ENCODE data around the gene RAD51B. TPM values are rescaled to one million over a fixed set of nuclear protein-coding genes. Genes with fewer than 3 reads are reported as not detected.

The RAD51B gene
- total RNA-seq, 1 experiment from 2014 or later = 29.9 TPM

- H3K4me2 ChIP-seq = peak overlapping the region; percentile 32
- no peak overlapping the region for H3K4me3 ChIP-seq
- peaks cover 3% of the 10 kb centered on the region; the same call in 1 of the 2 replicates for H3K9me3 ChIP-seq (ENCODE audit: insufficient read depth, low read depth)
- peaks cover 54% of the 10 kb centered on the region for H3K4me1 ChIP-seq (replicated peaks; ENCODE audit: insufficient read depth)
- no peaks in the 10 kb centered on the region; the same call in 1 of the 2 replicates for H3K9me2 ChIP-seq (ENCODE audit: insufficient read depth)
- peaks cover 39% of the 10 kb centered on the region for H3K79me2 ChIP-seq (ENCODE audit: low read depth)
- H3K27ac ChIP-seq = peak overlapping the region; percentile 49
- ChIA-PET POLR2A (ENCODE audit: unreplicated experiment) (no interaction called here), CTCF (no interaction called here)
- no peak for TF ChIP-seq EZH2 (IDR thresholded peaks at IDR 0.05; ENCODE audit: low read depth)
- TF ChIP-seq, protein P1, sequence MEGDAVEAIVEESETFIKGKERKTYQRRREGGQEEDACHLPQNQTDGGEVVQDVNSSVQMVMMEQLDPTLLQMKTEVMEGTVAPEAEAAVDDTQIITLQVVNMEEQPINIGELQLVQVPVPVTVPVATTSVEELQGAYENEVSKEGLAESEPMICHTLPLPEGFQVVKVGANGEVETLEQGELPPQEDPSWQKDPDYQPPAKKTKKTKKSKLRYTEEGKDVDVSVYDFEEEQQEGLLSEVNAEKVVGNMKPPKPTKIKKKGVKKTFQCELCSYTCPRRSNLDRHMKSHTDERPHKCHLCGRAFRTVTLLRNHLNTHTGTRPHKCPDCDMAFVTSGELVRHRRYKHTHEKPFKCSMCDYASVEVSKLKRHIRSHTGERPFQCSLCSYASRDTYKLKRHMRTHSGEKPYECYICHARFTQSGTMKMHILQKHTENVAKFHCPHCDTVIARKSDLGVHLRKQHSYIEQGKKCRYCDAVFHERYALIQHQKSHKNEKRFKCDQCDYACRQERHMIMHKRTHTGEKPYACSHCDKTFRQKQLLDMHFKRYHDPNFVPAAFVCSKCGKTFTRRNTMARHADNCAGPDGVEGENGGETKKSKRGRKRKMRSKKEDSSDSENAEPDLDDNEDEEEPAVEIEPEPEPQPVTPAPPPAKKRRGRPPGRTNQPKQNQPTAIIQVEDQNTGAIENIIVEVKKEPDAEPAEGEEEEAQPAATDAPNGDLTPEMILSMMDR (conservative IDR thresholded peaks at IDR 0.05) = no peak
- no peaks in the 10 kb centered on the region for H3K36me3 ChIP-seq (ENCODE audit: low read depth)
- no peaks in the 10 kb centered on the region for H4K20me1 ChIP-seq (ENCODE audit: insufficient read depth)
- no TSS peak for BruUV-seq (replicated peaks)
- H3F3A ChIP-seq (ENCODE audit: insufficient read depth, low read depth) = peaks cover 43% of the 10 kb centered on the region
- intact Hi-C loops (cut with micrococcal nuclease; ENCODE audit: unreplicated experiment) = no loop called here
- no peaks in the 10 kb centered on the region for H3K27me3 ChIP-seq (ENCODE audit: insufficient read depth, low read depth)
- DNase-seq = no peak
- no peak overlapping the region for H2AFZ ChIP-seq
These were observed 749.6 kb downstream of the RAD51B start for GRCh38 chr14:68568907-68569897.

DNA sequence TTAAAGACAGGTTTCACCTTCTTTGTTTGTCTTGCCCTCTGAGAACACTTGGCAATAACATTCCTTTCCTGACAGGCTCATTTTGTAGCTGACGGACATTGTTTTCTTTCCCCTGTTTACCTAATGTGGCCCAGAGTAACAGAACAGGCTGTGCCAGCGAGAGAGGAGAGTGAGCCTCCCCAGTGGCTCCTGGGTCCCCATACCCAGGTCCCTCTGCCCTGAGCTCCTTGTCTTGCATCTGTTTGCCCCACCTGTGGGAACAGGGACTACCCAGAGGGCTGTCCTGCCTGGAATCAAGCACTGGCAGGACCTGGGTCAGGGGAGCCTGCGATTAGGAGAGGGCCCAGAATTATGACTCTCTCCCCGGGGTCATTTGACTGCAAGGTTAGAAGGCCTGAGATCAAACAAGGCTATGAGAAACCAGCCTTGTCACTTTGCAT lies 750.4 kb downstream of the RAD51B start:
- no TSS peak for BruUV-seq (replicated peaks)
- intact Hi-C loops (cut with micrococcal nuclease; ENCODE audit: unreplicated experiment) = loop anchor here (10.0 kb wide), 1 partner anchor 535 kb away; no protein-coding TSS in a partner anchor
- Histone ChIP-seq H3K27ac (peak overlapping the region; percentile 49), H3K27me3 (ENCODE audit: insufficient read depth, low read depth) (no peaks in the 10 kb centered on the region), H3K9me2 (ENCODE audit: insufficient read depth) (no peaks in the 10 kb centered on the region; the same call in 1 of the 2 replicates), H3K36me3 (ENCODE audit: low read depth) (no peaks in the 10 kb centered on the region), H3K4me2 (peak overlapping the region; percentile 32), H2AFZ (no peak overlapping the region), H3K79me2 (ENCODE audit: low read depth) (peaks cover 31% of the 10 kb centered on the region), H3K4me1 (replicated peaks; ENCODE audit: insufficient read depth) (peaks cover 62% of the 10 kb centered on the region), H3K4me3 (no peak overlapping the region), H4K20me1 (ENCODE audit: insufficient read depth) (no peaks in the 10 kb centered on the region), H3F3A (ENCODE audit: insufficient read depth, low read depth) (peaks cover 41% of the 10 kb centered on the region), H3K9me3 (ENCODE audit: insufficient read depth, low read depth) (peaks cover 3% of the 10 kb centered on the region; the same call in 1 of the 2 replicates)
- CTCF ChIA-PET = interaction anchor here (0.7 kb wide), 1 partner anchor 57 kb away, joined by 3 read pairs; no protein-coding TSS in a partner anchor
- POLR2A ChIA-PET (ENCODE audit: unreplicated experiment) = no interaction called here
- TF ChIP-seq EZH2 (IDR thresholded peaks at IDR 0.05; ENCODE audit: low read depth) = no peak
- TF ChIP-seq, protein P1 (conservative IDR thresholded peaks at IDR 0.05) = no peak
- peak in 1 of 2 experiments; percentile 83 for DNase-seq

DNA sequence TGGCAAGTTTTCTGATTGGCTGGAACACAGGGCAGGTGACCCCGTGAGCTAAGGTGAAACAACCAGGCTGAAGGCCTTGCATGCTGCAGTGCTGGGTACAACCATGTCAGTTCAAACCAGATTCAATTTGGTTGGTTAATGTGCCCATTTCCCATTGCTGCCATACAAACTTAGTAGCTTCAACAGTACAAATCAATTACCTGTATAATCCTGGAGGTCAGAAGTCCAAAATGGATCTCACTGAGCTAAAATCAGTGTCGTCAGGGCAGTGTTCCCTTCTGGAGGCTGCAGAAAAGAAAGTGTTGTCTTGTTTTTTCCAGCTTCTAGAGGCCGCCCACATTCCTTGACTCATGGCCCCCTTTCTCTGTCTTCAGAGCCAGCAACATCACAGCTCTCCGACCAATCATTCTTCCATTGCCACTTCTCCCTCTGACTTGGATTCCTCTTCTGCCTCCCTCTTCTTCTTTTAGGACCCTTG lies 751.6 kb downstream of the RAD51B start:
- Histone ChIP-seq H3K9me2 (ENCODE audit: insufficient read depth) (no peaks in the 10 kb centered on the region; the same call in 1 of the 2 replicates), H3K79me2 (ENCODE audit: low read depth) (peaks cover 24% of the 10 kb centered on the region), H4K20me1 (ENCODE audit: insufficient read depth) (no peaks in the 10 kb centered on the region), H3K9me3 (ENCODE audit: insufficient read depth, low read depth) (peaks cover 3% of the 10 kb centered on the region; the same call in 1 of the 2 replicates), H3K4me2 (no peak overlapping the region), H2AFZ (no peak overlapping the region), H3F3A (ENCODE audit: insufficient read depth, low read depth) (peaks cover 41% of the 10 kb centered on the region), H3K27ac (no peak overlapping the region), H3K4me3 (no peak overlapping the region), H3K27me3 (ENCODE audit: insufficient read depth, low read depth) (no peaks in the 10 kb centered on the region), H3K4me1 (replicated peaks; ENCODE audit: insufficient read depth) (peaks cover 65% of the 10 kb centered on the region), H3K36me3 (ENCODE audit: low read depth) (no peaks in the 10 kb centered on the region)
- TF ChIP-seq, protein P1 (conservative IDR thresholded peaks at IDR 0.05) = no peak
- no peak for TF ChIP-seq EZH2 (IDR thresholded peaks at IDR 0.05; ENCODE audit: low read depth)
- intact Hi-C loops (cut with micrococcal nuclease; ENCODE audit: unreplicated experiment) = loop anchor here (10.0 kb wide), 1 partner anchor 534 kb away; no protein-coding TSS in a partner anchor
- DNase-seq = no peak
- ChIA-PET POLR2A (ENCODE audit: unreplicated experiment) (no interaction called here), CTCF (interaction anchor here (0.6 kb wide), 1 partner anchor 46 kb away, joined by 4 read pairs; no protein-coding TSS in a partner anchor)
- no TSS peak for BruUV-seq (replicated peaks)
